Right lung (tissue), 5 donors: ENCODE data around the gene CYTH3. TPM values are rescaled to one million over a fixed set of nuclear protein-coding genes. Genes with fewer than 3 reads are reported as not detected.
"Not testable (repeated sequence)": the region's sequence is repeated elsewhere in the genome, so short reads cannot be mapped to it uniquely, and the experiment has no call there.

Experiments used
- DNase-seq, 2 donors: peaks; one replicate each; pipeline ENCODE4 v3.0.0-alpha.2; 2013
- polyA plus RNA-seq, 5 donors: library from polyadenylated mRNA; unstranded; fragments of 120-200 nt; gene quantifications; one replicate each; pipeline versions ENCODE4 v1.2.1 to v1.2.3, GENCODE V29; 2013; ENCODE audit warnings: inconsistent platforms in 1 of 5, low replicate concordance in 1 of 5; ENCODE audit not compliant: insufficient read length in 5 of 5, insufficient read depth in 1 of 5

The CYTH3 gene
- polyA plus RNA-seq, 5 donors = 20.3 to 28.5 (median 27.5) TPM

DNA sequence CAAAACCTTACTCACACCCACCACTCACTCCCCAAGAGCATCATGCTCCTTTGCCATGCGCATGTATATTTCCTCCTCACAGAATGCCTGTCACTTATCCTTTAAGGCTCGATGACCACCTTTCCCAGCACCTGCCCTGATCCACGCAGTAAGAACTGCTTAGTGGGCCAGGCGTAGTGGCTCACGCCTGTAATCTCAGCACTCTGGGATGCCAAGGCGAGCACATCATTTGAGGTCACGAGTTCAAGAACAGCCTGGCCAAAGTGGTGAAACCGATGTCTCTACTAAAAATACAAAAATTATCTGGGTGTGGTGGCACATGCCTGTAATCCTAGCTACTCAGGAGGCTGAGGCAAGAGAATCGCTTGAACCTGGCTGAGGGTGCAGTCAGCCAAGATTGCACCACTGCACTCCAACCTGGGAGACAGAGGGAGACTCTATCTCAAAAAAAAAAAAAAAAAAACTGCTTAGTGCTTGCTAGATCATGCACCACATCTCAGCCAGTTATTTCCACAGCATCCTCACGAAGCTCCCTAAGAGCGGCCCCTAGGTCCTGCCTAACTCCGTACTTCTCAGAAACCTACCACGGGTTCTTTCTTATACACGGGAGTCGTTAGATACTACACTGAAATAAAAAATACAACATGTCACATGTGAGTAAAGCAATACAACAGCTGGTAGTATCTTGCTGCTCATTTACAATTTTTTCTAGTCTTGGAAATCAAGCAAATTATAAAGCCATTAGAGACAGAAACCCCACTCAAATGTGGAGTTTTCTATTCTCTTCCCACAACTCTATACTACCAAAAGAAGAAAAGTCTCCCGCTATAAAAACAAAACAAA lies 37.2 kb downstream of the CYTH3 start:
- no peak for DNase-seq

DNA sequence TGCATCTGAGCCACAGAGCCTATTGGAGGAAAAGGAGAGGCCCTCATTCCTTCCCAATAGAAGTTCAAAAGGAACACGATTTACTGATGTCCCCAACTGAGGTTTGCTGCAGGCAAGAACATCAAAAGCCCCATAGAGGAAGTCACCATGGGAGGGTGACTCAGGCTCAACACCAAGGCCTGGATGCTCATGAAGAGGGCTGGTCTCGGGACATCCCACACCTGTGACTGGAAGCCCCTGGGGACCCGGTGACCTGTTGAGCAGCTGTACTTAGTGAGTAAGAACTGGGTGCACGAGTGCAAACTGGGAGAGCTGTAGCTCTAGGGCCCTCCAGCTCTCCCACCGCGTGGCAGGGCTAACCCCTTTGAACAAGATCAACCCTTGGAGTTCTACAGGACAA lies 38.0 kb downstream of the CYTH3 start:
- no peak for DNase-seq

DNA sequence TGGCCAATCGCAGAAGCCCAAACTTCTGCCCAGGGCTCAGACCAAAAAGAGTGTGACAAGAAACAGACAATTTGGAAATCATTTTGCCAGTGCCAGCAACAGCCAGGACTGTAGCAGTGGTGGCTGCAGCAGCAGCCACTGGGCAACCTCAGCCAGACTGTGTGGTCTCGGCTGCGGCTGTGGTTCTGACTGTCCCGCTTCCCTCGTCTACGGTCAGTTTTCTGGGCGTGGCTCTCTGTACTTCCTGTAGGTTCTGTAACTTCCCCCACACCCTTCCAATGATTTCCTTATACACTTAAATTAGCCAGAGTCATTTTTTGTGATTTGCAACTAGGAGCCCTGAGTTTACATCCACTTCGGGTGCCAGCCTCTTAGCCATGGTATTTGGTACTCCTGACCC lies 39.9 kb downstream of the CYTH3 start:
- no peak for DNase-seq

DNA sequence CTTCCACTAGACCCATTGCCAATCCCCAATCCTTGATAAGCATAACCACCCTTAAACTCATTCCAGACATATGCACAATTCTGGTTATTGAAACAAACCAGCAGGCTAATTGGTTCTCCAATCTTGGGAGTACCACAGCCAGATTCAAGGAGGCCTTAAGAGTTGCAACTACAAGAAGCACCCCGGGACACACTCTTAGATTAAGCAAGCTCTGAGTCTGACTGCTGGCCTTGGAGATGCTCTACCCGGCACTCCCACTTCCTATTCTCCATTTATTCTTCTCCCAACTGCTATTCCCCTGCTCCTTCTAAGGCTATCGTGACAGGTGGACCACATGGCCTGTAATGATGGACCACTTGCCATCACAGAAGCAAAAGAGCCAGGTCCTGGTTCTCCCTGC lies 40.3 kb downstream of the CYTH3 start:
- DNase-seq = no peak

DNA sequence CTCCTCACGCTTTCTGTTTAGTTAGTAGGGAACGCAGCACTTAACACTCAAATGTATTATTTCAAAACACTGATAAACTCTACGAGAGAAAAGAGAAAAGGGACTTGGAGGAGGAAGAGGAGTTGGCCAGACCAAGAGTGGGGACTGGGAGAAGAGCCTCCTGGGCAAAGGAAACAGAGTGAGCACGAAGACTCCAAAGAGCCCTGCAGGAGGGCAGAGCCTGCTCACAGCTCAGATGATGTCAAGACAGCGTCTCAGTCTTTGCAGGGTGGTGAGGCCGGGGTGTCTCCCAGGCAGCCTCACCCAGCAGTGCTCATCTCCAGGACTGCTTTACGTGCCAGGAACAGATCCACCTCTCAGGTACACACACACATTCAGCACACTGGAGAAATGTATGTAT lies 41.2 kb downstream of the CYTH3 start:
- no peak for DNase-seq

DNA sequence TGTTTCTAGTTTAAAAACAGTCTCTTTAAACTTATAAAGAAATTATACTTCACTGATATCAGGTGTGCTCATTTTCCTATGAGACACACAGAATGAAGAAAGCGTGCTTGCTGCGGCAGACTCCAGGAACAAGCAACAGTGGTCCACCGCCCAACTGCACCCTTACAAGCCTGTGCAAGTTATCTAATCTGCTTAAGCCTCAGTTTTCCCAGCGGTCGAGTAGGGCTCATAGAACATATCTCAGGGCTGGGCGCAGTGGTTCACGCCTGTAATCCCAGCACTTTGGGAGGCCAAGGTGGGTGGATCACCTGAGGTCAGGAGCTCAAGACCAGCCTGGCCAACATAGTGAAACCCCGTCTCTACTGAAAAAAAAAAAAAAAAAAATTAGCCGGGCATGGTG lies 43.1 kb downstream of the CYTH3 start:
- DNase-seq = not testable (repeated sequence)

DNA sequence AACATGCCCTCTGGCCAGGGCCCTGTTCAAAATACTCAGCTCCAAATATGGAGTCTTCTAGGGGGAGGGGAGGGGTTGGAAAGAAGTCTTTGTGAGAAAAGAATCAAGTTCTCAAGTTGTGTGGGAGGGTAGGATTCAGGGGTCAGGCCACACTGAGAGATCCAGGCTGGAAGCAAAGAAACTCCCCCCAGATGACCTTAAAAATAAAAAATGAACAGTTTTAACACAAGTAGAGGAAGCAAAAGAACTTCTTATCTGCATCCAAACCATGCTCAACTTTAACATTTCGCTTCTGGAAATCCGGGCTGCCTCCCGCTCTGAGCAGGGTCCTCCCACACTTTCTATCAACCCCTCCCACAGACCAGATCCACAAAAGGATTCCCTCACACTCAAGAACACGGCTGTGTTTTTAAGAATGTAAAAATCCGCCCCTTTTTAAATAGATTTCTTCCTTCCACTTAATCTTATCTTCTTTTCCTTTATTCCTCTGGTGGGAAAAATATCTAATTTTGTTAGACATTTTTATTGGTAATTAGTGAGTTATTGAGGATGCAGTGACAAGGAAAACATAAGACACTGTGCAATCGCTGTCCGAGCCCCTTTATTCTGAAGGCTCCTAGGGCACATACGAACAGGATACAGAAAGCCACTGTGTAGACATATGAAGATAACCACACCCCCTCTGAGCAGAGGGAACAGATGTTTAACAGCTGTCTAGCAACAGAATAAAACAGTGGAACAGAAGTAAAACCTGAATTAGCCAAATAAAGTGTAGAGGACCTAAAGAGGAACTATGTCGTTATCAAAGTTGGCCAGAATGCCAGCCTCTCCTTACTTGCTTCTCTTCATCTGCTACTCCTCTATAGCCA lies 43.8 kb downstream of the CYTH3 start:
- DNase-seq = peak; percentile 78 to 84

DNA sequence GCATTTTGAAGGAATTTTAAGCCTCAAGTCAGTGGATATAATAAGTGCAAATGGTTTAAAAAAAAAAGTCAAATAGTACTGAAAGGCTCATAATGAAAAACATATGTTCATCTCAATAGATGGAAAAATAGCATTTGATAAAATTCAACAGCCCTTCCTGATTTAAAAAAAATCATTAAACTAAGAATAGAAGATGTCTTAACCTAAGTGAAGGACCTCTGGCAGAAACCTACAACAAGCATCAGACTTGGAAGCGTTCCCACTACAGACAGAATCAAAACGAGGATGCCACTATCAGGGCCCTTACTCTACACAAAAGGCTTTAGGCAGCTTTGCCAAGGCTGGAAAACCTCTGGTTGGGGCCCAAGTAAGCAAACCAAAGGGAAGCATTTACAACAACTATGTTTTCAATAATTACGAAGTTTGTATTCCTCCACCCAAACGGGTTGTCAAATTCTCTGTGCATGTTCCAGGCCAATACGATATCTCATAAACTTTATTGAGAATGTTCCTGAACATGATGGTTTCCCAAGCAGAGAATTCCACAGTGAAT lies 45.1 kb downstream of the CYTH3 start:
- DNase-seq = peak; percentile 68 to 69

DNA sequence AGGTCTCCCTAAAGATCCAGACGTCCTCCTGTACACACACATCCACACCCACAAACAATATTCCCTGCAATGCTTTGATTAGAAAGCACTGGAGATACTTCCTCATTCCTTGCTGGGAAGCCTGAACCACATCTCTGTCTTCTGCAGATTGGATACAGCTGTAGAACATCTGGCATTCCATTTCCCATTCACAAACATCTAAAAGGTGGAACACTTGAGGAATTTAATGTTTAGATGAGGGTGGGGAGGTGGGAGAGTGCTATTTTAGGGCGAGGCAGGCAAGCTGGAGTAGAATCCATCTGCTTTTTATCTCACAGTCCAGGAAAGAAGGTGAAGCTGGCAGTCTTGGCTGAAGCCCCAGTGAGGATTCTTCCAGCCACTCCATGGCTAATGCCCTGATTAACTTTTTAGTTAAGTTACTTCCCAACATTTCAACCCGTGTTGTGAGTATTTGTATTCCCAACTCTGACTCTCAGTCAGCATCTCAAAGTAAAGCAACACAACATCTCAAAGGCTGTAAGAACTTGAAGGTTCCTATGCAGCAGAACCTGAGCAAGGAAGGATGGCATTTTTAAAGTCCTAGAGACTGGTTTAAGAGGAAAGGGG lies 46.1 kb downstream of the CYTH3 start:
- DNase-seq = no peak

DNA sequence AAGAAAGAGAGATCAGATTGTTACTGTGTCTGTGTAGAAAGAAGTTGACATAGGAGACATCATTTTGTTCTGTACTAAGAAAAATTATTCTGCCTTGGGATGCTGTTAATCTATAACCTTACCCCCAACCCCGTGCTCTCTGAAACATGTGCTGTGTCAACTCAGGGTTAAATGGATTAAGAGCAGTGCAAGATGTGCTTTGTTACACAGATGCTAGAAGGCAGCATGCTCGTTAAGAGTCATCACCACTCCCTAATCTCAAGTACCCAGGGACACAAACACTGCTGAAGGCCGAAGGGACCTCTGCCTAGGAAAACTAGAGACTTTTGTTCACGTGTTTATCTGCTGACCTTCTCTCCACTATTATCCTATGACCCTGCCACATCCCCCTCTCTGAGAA lies 49.0 kb downstream of the CYTH3 start:
- not testable (repeated sequence) for DNase-seq

DNA sequence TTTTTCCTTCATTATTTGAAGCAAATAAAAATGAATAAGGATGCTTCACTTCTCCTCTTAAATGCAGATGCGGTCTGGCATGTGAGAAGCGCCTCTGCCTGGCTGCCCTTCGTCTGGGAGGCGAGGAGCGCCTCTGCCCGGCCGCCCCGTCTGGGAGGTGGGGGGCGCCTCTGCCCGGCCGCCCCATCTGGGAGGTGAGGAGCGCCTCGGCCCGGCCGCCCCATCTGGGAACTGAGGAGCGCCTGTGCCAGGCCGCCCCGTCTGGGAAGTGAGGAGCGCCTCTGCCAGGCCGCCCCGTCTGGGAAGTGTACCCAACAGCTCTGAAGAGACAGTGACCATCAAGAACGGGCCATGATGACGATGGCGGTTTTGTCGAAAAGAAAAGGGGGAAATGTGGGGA lies 49.4 kb downstream of the CYTH3 start:
- DNase-seq = not testable (repeated sequence)

DNA sequence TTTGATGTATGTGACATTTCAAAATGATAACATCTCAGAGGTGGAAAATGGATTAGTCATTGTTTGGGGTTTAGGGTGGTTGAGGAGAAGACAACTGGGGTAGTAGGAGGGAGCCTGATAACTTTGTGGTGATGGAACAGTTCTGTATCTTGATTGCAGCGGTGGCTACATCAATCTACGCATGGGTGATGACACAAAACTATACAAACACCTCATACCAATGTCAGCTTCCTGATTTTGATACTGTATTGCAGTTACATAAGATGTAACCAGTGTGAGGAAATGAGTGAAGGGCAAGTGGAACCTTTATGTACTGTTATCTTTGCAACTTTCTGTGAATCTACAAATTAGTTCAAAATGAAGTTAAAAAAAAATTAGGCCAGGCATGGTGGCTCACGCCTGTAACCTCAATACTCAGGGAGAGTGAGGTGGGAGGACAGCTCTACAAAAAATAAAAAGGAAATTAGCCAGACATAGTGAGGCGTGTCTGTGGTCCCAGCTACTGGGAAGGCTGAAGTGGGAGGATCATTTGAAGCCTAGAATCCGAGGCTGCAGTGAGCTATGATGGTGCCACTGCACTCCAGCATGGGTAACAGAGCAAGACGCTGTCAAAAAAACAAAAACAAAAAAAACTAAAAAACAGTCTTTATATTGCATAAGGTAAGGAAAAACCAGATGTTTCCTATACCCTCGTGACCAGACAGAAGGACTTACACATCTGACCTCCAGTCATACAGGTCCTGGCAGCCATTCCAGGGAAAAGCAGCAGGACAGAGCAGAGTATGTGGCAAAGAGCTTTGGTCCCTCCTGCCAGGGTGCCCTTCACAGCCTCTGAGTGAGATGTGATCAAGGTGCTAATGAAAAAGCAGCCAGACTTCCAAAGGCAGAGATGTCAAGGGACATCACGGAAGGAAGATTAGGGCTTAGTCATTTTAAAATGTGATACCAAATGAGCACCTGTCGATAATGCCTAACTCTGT lies 50.8 kb downstream of the CYTH3 start:
- DNase-seq = no peak

DNA sequence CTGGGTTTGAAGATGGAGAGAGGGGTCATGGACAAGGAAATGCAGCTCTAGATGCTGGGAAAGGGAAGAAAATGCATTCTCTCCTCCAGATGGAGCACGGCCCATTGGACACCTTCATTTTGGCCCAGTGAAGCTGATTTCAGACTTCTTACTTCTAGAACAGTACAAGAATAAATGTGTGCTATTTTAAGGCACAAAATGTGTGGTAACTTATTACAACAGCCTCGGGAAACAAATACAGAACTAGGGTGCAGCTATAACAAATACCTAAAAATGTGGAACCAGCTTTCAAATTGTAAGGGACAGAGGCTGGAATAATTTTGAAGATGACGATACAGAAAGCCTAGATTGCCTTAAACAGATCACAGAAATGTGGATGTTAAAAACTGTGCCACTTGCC lies 54.1 kb downstream of the CYTH3 start:
- DNase-seq = no peak

DNA sequence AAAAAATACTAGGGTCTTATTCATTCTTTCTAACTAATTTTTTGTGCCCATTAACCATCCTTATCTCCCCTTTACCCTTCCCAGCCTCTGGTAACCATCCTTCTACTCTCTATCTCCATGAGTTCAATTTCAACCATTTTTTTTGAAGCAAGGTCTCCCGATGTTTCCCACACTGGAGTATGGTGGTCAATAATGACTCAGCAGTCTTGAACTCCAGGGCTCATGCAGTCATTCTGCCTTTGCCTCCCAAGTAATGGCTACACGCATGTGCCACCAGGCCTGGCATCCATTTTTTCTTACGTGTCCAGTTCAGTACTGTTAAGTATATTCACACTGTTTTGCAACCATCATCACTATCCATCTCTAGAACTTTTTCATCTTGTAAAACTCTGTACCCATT lies 60.4 kb downstream of the CYTH3 start:
- DNase-seq = no peak

DNA sequence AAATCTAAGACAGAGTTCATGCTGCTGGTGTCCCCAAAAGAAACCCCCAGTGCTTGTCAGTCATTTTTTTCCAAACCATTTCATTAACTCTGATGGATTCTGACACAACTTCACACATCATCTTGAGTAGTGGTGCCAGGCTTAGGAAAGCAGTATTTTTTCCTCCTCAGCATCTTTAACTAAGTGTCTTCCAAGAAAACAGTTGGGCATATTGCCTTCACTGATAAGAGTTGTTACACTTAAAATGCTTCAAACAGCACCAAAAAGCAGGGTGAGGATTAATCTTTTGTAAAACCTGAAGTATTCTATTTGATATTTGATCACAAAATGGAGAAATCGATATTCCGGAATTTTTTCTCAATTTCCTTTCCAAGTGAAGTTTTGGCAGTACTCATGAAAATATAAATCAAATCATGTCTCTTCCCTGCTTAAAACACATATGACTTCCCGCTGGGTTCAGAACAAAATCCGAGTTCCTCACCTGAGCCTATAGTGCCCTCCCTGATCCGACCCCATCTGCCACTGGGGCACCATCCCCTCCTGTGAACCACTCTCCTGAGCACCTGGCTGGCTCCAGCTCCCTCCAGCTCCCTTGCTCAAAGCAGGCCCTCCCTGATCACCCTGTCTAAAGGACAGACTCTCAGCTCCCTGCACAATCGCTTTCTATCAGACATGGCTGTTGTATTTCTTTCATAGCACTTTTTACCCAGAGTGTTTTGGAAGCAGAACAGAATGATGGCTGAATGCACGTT lies 61.6 kb downstream of the CYTH3 start:
- no peak for DNase-seq

DNA sequence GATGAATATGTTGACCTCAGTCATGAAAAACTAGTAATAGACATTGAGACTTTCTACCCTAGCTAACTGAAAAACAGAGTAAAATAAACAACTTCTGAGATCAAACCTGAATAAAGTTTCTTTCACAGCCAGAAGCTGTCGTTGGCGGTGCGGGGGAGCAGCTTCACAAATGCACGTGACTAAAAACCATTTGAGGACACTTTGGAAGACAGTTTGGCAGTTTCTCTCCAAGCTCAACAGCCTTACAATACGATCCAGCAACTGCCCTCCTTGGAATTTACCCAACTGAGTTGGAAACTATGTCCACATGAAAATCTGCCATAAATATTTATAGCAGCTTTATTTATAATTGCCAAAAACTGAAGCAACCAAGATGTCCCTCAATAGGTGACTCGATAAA lies 63.1 kb downstream of the CYTH3 start:
- DNase-seq = peak in 1 of 2 donors; percentile 34

DNA sequence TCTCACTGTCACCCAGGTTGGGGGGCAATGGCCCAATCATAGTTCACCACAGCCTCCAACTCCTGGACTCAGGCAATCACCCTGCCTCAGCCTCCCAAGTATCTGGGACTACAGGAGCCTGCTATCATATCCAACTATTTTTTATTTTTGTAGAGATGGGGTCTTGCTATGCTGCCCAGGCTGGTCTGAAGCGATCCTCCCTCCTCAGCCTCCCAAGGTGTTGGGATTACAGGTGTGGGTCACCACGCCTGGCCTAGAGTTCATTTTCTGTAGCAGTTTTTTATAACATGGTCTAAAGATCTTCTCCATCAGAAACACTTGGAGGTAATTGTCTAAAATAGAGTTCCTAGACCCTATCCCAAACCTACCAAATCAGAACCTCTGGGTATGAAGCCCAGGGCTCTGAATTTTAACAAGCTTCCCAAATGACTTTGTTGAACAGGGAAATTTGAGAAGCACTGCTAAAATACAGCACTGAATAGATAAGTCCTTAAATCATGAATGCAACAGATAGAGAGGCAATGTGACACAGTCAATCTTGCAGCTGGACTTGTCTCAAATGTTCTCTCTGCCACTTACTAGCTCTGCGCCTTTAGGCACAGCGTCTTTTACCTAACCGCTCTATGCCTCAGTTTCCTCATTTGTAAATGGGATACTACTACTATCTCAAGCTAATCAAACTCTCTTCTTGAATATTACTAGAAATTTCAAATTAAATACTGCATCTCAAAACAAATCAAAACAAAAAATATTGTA lies 63.7 kb downstream of the CYTH3 start:
- no peak for DNase-seq

DNA sequence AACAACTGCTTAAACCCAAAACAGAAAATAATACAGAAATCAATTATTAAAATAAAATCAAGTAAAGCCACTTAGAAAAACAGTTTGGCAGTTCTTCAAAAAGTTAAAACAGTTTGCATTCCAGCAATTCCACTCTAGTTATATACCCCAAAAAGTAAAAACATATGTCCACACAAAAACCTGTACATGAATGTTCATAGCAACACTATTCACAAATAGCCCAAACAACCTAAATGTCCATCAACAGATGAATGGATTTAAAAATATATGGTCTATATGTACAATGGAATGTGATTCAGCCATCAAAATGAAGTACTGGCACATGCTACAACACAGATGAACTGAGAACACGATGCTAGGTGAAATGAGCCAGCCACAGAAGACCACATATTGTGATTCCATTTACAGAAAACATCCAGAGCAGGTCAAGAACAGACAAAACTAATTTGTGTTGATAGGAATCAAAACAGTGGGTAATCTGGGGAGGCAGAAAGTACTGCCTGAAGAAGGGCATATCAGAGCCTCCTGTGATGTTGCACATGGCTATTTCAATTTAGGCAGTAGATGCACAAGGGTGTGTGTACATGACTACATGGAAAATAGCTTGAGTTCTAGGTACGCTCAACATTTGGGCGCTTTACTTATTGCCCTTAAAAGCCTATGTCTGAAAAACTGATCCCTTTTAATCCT lies 66.3 kb downstream of the CYTH3 start:
- DNase-seq = no peak

DNA sequence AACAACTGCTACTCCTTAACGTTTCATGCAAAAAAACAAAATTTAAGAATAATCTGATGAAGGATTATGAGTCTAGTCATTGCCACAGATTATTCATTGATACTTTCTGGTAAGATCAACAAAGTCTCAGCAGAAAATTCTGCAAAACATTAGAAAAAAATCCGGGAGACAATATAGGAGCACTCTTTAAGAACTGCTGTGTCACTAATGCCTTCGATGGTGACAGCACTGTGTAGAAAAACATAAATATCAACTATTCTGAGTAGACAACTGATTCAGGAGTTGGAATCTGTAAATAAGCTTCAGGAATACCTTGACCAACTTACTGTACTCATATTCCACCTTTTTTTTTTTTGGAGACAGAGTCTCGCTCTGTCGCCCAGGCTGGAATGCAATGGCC lies 69.0 kb downstream of the CYTH3 start:
- DNase-seq = no peak
